Embryonic facial prominence (tissue), 1 donor: ENCODE results near the gene ZNF892.
"Not testable (repeated sequence)": the region's sequence is repeated elsewhere in the genome, so short reads cannot be mapped to it uniquely, and the experiment has no call there.

Experiments
- DNase-seq: peaks from one replicate; pipeline ENCODE4 v3.0.0-alpha.2; 2016; ENCODE audit errors: extremely low spot score

The ZNF892 gene

GRCh38 chr2:95225658-95226057 is 18.3 kb downstream of the ZNF892 start:
- DNase-seq, result no peak

DNA sequence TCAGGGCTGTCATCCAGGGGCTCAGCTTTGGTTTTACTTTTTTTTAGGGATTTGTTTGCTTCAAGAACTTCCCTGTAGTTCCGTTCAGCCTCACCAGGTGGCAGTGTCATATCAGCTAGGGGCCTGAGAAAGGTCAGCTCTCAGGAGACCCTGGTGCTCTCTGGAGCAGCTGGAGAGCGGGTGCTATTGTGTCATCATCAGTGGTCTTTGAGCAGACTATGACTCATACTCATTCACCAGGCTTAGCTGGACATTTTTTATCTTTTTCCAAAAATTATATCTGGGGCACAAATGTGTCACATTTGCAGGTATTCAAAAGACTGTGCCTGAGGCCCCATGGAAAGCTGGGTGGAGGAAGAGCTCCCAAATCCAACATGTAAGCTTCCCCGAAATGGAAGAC is 24.4 kb downstream of the ZNF892 start:
- no peak for DNase-seq

- DNase-seq, result no peak
Measured at GRCh38 chr2:95232232-95232631, 24.9 kb downstream of the ZNF892 start.

- no peak for DNase-seq
Measured at GRCh38 chr2:95234286-95234785, 27.0 kb downstream of the ZNF892 start.

DNA sequence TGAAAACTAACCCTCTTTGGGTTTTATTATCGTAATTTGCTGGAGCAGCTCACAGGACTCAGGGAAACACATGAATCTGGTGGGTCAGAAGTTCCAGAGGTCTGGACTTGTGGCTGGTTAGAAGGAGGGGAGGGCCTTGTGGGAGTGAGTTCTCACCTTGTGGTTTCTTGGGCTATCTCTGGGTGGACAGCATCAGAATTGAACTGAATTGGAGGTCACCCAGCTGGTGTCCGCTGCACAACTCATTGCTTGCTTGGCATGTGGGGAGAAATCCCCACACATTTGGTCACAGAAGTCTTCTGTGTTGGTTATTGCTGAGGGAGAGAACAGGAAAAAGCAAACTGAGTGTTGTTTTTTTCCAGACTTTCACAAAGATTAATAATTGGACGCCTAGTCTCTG is 27.5 kb downstream of the ZNF892 start:
- no peak for DNase-seq

GRCh38 chr2:95238131-95238530 is 30.8 kb downstream of the ZNF892 start:
- no peak for DNase-seq

GRCh38 chr2:95240091-95240490 is 32.8 kb downstream of the ZNF892 start:
- DNase-seq, result no peak

DNA sequence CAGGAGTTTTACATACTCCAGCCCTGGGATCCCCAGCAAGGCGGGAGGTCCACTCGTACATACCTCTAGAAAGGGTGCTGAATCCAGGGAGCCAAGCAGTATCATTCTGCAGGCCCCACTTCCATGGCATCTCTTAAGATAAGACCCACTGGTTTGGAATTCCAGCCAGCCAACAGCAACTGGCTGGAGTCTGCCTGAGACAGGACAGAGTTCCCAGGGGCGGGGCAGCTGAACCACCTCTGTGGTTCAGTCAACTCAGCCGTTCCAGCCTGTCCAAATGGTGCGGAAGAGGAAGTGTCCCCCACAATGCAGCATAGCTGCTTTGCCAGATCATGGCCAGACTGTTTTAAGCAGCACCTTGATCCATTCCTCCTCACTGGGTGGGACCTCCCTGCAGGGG is 33.2 kb downstream of the ZNF892 start:
- no peak for DNase-seq

GRCh38 chr2:95242084-95242483 is 34.8 kb downstream of the ZNF892 start:
- DNase-seq, result not testable (repeated sequence)
